Measurements from ENCODE around the gene SGCD.

- TF ChIP-seq POLR2A (IDR thresholded peaks at IDR 0.05; ENCODE audit: low read depth, low read length): no peak
- TF ChIP-seq POLR2AphosphoS5 (IDR thresholded peaks at IDR 0.05; ENCODE audit: low read depth, low read length): no peak
- no peak for TF ChIP-seq SPI1 (IDR thresholded peaks at IDR 0.05; ENCODE audit: low read depth, low read length)
These were observed 291.6 kb downstream of the SGCD start for GRCh38 chr5:156618601-156619000.

Measured in GM12891 (cell line).